Endothelial cell of umbilical vein (primary cell): ENCODE data around the gene CELA2B. TPM values are rescaled to one million over a fixed set of nuclear protein-coding genes. Genes with fewer than 3 reads are reported as not detected.

Experiments used
- Bru-seq: library from RNA; stranded (reverse); fragments of 400-500 nt; gene quantifications from one replicate; lab custom pipeline; 2021; lab: Mats Ljungman, UMichigan
- BruChase-seq, 2 experiments: library from RNA; stranded (reverse); fragments of 400-500 nt; gene quantifications; one replicate each; lab custom pipeline; 2021; lab: Mats Ljungman, UMichigan
- BruUV-seq: library from RNA; stranded (reverse); fragments of 400-500 nt; replicated peaks from 2 replicates; lab custom pipeline; 2021; lab: Mats Ljungman, UMichigan
- CTCF ChIA-PET: fragments of 300-600, 350-600 bp; sonication (Branson Sonifier 250); formaldehyde crosslinking; loops from one replicate; lab custom pipeline; 2021; ENCODE audit warnings: antibody characterized with exemption, inconsistent platforms; lab: Charles Lee
- POLR2A ChIA-PET: fragments of 300-600, 350-600 bp; sonication (Branson Sonifier 250); formaldehyde crosslinking; loops from one replicate; lab custom pipeline; 2021; ENCODE audit warnings: antibody characterized with exemption, inconsistent platforms; lab: Charles Lee
- DNase-seq: peaks from one replicate; pipeline ENCODE4 v3.0.0-alpha.2; 2011; ENCODE audit warnings: low read depth, low spot score
- FAIRE-seq: peaks from 2 replicates; lab custom pipeline; 2011; peaks lifted over from hg19 to GRCh38; lab: Jason Lieb, UNC
- H2AFZ ChIP-seq: 2 replicates; pipeline ENCODE4 v1.6.0; 2012; ENCODE audit warnings: low read depth, low read length, control low read depth, inconsistent platforms
- H3K27ac ChIP-seq: 2 replicates; pipeline ENCODE4 v1.5.1; 2011; ENCODE audit warnings: low read depth, mild to moderate bottlenecking, control low read depth, low read length, moderate library complexity; ENCODE audit not compliant: insufficient read depth
- H3K27me3 ChIP-seq, 2 experiments: 2 replicates each; pipeline versions ENCODE4 v1.6.0 to v1.6.1; 2011; ENCODE audit warnings: low read length in 2 of 2, mixed read lengths in 1 of 2; ENCODE audit not compliant: control insufficient read depth in 2 of 2, insufficient read depth in 2 of 2
- H3K36me3 ChIP-seq, 2 experiments: 2 replicates in 1 of 2; 3 replicates in 1 of 2; pipeline ENCODE4 v1.5.1; 2011; ENCODE audit warnings: low read length in 2 of 2, mild to moderate bottlenecking in 1 of 2, moderate library complexity in 1 of 2; ENCODE audit not compliant: control insufficient read depth in 2 of 2, insufficient read depth in 2 of 2; ENCODE audit errors: extremely low read depth in 1 of 2
- H3K4me1 ChIP-seq: 3 replicates; pipeline ENCODE4 v1.5.1; 2011; ENCODE audit warnings: mild to moderate bottlenecking, low read length; ENCODE audit not compliant: control insufficient read depth, insufficient read depth; ENCODE audit errors: extremely low read depth
- H3K4me2 ChIP-seq: 2 replicates; pipeline ENCODE4 v1.6.1; 2011; ENCODE audit warnings: low read length, control low read depth, mixed read lengths; ENCODE audit not compliant: insufficient read depth
- H3K4me3 ChIP-seq, 3 experiments: fragments of 200-600 bp in 1 of 3; sonication (generic), shearing (Covaris generic) in 1 of 3; replicated peaks in 1 of 3; 2 replicates each; pipeline ENCODE4 v1.5.1; 2011 to 2016; ENCODE audit warnings: control low read depth in 3 of 3, low read length in 3 of 3, mild to moderate bottlenecking in 2 of 3, inconsistent platforms in 1 of 3, low read depth in 1 of 3, moderate library complexity in 1 of 3; ENCODE audit not compliant: insufficient read depth in 1 of 3
- H3K79me2 ChIP-seq: 2 replicates; pipeline ENCODE4 v1.6.0; 2012; ENCODE audit warnings: low read length, inconsistent platforms; ENCODE audit not compliant: control insufficient read depth, insufficient read depth
- H3K9ac ChIP-seq: replicated peaks from 2 replicates; pipeline ENCODE3; 2011; ENCODE audit warnings: low read length, control low read depth; ENCODE audit not compliant: insufficient read depth; ENCODE audit errors: extremely low read depth
- H3K9me1 ChIP-seq: replicated peaks from 3 replicates; pipeline ENCODE4 v1.6.0; 2011; ENCODE audit warnings: mild to moderate bottlenecking, low read length; ENCODE audit not compliant: control insufficient read depth, insufficient read depth; ENCODE audit errors: extremely low read depth
- H3K9me3 ChIP-seq: replicated peaks from 2 replicates; pipeline ENCODE4 v1.5.1; 2012; ENCODE audit warnings: low read length, inconsistent platforms; ENCODE audit not compliant: control insufficient read depth, insufficient read depth
- H4K20me1 ChIP-seq: replicated peaks from 2 replicates; pipeline ENCODE3; 2011; ENCODE audit warnings: mild to moderate bottlenecking, low read length; ENCODE audit not compliant: control insufficient read depth, insufficient read depth; ENCODE audit errors: extremely low read depth
- CTCF ChIP-seq, 2 donors: IDR thresholded peaks; 1 replicate in 1 of 2; 2 replicates in 1 of 2; pipeline ENCODE4 v1.5.1; 2011; ENCODE audit warnings: low read length in 2 of 2, mild to moderate bottlenecking in 2 of 2, moderate library complexity in 2 of 2, control low read depth in 1 of 2, inconsistent platforms in 1 of 2, low read depth in 1 of 2; ENCODE audit not compliant: insufficient read depth in 1 of 2; ENCODE audit errors: extremely low read depth in 1 of 2
- EZH2 ChIP-seq: IDR thresholded peaks from 2 replicates; pipeline ENCODE4 v1.6.1; 2012; ENCODE audit warnings: borderline replicate concordance, low read depth, mild to moderate bottlenecking, moderate library complexity, low read length, inconsistent platforms; ENCODE audit not compliant: severe bottlenecking
- FOS ChIP-seq: IDR thresholded peaks from 2 replicates; pipeline ENCODE4 v1.6.1; 2011; ENCODE audit warnings: mild to moderate bottlenecking, low read length, moderate library complexity, borderline replicate concordance; ENCODE audit not compliant: insufficient read depth
- GATA2 ChIP-seq: IDR thresholded peaks from 2 replicates; pipeline ENCODE4 v1.7.0; 2011; ENCODE audit warnings: low read depth, mild to moderate bottlenecking, moderate library complexity, mixed read lengths, low read length; ENCODE audit not compliant: insufficient read length, insufficient read depth
- JUN ChIP-seq: IDR thresholded peaks from 2 replicates; pipeline ENCODE4 v1.6.1; 2011; ENCODE audit warnings: borderline replicate concordance, low read depth; ENCODE audit not compliant: insufficient read length, insufficient read depth
- MAX ChIP-seq: IDR thresholded peaks from 2 replicates; pipeline ENCODE4 v1.6.1; 2011; ENCODE audit not compliant: insufficient read depth, insufficient read length
- MYC ChIP-seq: IDR thresholded peaks from one replicate; pipeline ENCODE4 v1.6.1; 2011; ENCODE audit warnings: mild to moderate bottlenecking, low read depth, low read length
- POLR2A ChIP-seq: IDR thresholded peaks from 2 replicates; pipeline ENCODE4 v1.6.1; 2012; ENCODE audit warnings: low read depth, mild to moderate bottlenecking, control low read depth, low read length
- POLR2AphosphoS5 ChIP-seq: IDR thresholded peaks from 2 replicates; pipeline ENCODE4 v1.6.1; 2012; ENCODE audit warnings: low read depth, mild to moderate bottlenecking, control low read depth, low read length, moderate library complexity; ENCODE audit not compliant: insufficient read depth
- dilution Hi-C: fragments of 300-500 bp; cut with MboI; formaldehyde crosslinking; loops from one replicate; pipeline ENCODE4 v1.15.0; 2019; ENCODE audit warnings: low sequenced_read_pairs; ENCODE audit not compliant: extremely low pct_ligation_motif_present
- intact Hi-C: fragments of 100-400 bp; cut with micrococcal nuclease; formaldehyde crosslinking; loops from one replicate; pipeline ENCODE4 v1.10.0; 2022
- long read RNA-seq: library from polyadenylated mRNA; stranded (forward); transcript quantifications from one replicate; pipeline ENCODE4 v2.0.0, GENCODE V29; 2021
- polyA minus RNA-seq, 3 experiments: library from RNA; depleted of rRNA, polyadenylated mRNA; stranded (reverse); fragments of >200 nt; gene quantifications; 1 replicate in 1 of 3; 2 replicates in 2 of 3; pipeline ENCODE4 v1.2.3, GENCODE V29; 2011
- polyA plus RNA-seq, 4 experiments: library from polyadenylated mRNA; depleted of rRNA in 3 of 4; stranded (reverse) in 3 of 4; unstranded in 1 of 4; fragments of >200 nt; gene quantifications; 2 replicates each; pipeline versions ENCODE4 v1.2.1 to v1.2.3, GENCODE V29; 2011 to 2012; ENCODE audit warnings: missing spikeins in 1 of 4
- total RNA-seq: library from RNA; stranded (reverse); gene quantifications from 2 replicates; pipeline ENCODE4 v1.2.3, GENCODE V29; 2021

Gene CELA2B
- total RNA-seq (not detected in 2 replicates), polyA plus RNA-seq (not detected in 2 replicates), polyA minus RNA-seq (not detected in 2 replicates), Bru-seq, nascent RNA (not detected), BruChase-seq, experiment 1, labeled RNA remaining after a 6-hour chase (percentile 6 among the genes with signal in this experiment), BruChase-seq, experiment 2, labeled RNA remaining after a 2-hour chase (percentile 6 among the genes with signal in this experiment)
- polyA plus RNA-seq (2011; cell fraction: cytosol; rRNA removed) = not detected in 2 replicates
- polyA plus RNA-seq (2011; cell fraction: nucleus; rRNA removed) = not detected in 2 replicates
- not detected in 2 replicates for polyA plus RNA-seq (2012)
- not detected for polyA minus RNA-seq (2011; cell fraction: cytosol; rRNA and poly(A)+ RNA removed)
- polyA minus RNA-seq (2011; cell fraction: nucleus; rRNA and poly(A)+ RNA removed) = not detected in 2 replicates
- long read RNA-seq = 0 reads

- Histone ChIP-seq H3K27ac (no peak within 1 kb of the TSS), H4K20me1 (no peaks in the 10 kb centered on the region), H3K4me2 (no peak within 1 kb of the TSS), H3K79me2 (no peaks in the 10 kb centered on the region), H3K9ac (no peak within 1 kb of the TSS), H3K36me3 (no peaks in the 10 kb centered on the region), H3K9me3 (no peaks in the 10 kb centered on the region), H3K9me1 (no peaks in the 10 kb centered on the region), H2AFZ (no peak within 1 kb of the TSS), H3K4me3 (no peak within 1 kb of the TSS), H3K27me3 (no peaks in the 10 kb centered on the region), H3K4me1 (no peaks in the 10 kb centered on the region)
- CTCF ChIA-PET = no interaction called here
- dilution Hi-C loops (no loop called here), intact Hi-C loops (no loop called here)
- DNase-seq (no peak), FAIRE-seq (no peak)
- POLR2A ChIA-PET = no interaction called here
- no TSS peak for BruUV-seq
- TF ChIP-seq GATA2 (no peak), FOS (no peak), MYC (no peak), POLR2AphosphoS5 (no peak), MAX (no peak), JUN (no peak), POLR2A (no peak), EZH2 (no peak), CTCF (IDR thresholded peaks at IDR 0.05; ENCODE audit: extremely low read depth in 1 of 2, insufficient read depth in 1 of 2, low read depth in 1 of 2, low read length in 2 of 2) (no peak)
Observed at GRCh38 chr1:15475752-15476314, at the start of gene CELA2B. CELA2B (plus strand) TSS chr1:15476104; CDS start chr1:15476126, 22 bp downstream.
